ENCODE measurements around the gene PARVB. TPM values are rescaled to one million over a fixed set of nuclear protein-coding genes. Genes with fewer than 3 reads are reported as not detected.

Gene PARVB
- total RNA-seq, 4 donors from 2014 or later, result 10.5 to 25.1 (median 14.6) TPM

DNA sequence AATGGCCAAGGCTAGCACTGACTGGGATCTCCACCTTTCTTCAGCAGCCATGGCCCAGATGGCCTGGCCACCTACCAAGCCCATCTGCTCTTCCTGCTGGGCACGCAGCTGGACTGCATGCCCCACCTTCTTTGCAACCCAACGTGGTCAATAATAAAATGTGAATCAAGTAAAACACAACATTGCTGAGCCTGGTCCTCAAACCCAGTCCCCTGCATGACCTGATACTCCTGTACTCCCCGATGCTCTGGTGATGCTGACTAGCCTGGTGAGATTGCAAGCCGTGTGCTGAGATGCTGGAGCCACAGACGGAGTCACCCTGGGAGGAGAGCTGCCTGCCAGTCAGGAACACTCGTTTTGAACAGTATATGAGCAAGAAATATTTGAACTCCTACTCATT lies 190.7 kb downstream of the PARVB start:
- 86 to 87% methylated on average over 6 of the region's 6 CpGs for WGBS, 2 donors
- TF ChIP-seq, protein P1, sequence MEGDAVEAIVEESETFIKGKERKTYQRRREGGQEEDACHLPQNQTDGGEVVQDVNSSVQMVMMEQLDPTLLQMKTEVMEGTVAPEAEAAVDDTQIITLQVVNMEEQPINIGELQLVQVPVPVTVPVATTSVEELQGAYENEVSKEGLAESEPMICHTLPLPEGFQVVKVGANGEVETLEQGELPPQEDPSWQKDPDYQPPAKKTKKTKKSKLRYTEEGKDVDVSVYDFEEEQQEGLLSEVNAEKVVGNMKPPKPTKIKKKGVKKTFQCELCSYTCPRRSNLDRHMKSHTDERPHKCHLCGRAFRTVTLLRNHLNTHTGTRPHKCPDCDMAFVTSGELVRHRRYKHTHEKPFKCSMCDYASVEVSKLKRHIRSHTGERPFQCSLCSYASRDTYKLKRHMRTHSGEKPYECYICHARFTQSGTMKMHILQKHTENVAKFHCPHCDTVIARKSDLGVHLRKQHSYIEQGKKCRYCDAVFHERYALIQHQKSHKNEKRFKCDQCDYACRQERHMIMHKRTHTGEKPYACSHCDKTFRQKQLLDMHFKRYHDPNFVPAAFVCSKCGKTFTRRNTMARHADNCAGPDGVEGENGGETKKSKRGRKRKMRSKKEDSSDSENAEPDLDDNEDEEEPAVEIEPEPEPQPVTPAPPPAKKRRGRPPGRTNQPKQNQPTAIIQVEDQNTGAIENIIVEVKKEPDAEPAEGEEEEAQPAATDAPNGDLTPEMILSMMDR (IDR thresholded peaks at IDR 0.05), result no peak
- no peak for TF ChIP-seq POLR2A (IDR thresholded peaks at IDR 0.05)
- no peak overlapping the region for H3K4me3 ChIP-seq (ENCODE audit: low read depth, poor library complexity, severe bottlenecking)
- intact Hi-C loops (cut with DNase I; ENCODE audit: low total_unique reads), result no loop called here
- no peak for DNase-seq (ENCODE audit: low spot score in 2 of 2)

DNA sequence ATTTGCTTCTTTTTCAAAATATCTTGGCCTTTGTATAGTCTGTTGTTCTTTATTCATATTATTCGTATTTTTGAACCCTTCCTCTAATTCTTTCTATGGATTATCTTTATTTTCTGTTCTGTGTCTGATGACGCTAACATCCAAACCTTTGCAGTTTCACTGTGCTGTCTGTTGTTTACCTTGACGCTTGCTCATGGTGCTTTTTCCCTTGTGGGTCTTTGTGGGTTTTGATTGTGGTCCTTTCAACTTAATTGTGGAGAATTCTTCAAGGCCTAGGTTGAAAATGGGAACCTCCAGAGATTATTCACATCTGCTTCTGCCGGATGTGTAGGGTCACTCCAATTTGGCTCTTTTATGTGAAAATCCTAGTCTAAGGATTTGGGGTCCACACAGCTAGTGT lies 191.2 kb downstream of the PARVB start:
- no peak for DNase-seq (ENCODE audit: low spot score in 2 of 2)
- intact Hi-C loops (cut with DNase I; ENCODE audit: low total_unique reads), result no loop called here
- H3K4me3 ChIP-seq (ENCODE audit: low read depth, poor library complexity, severe bottlenecking), result no peak overlapping the region
- WGBS, 2 donors, result 90 to 97% methylated on average over 4 of the region's 4 CpGs
- TF ChIP-seq POLR2A (IDR thresholded peaks at IDR 0.05), result no peak
- TF ChIP-seq, protein P1 (IDR thresholded peaks at IDR 0.05), result no peak

DNA sequence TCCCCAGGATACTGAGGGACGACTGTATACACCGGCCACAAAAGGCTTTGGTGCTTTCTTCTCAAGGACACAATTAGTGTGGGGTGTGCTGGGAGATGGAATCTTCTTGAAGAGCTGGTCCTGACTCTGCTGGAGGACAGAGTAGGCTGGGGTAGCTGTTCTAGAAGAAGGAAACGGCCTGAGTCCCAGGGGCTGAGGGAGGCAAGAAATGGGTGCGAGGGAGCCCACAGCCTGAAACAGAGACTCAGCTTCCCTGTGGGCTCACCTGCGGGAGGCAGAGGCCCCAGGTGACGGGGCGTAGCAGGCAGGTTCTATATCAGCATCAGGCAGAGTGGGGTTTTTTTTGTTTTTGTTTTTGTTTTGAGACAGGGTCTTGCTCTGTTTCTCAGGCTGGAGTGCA lies 193.2 kb downstream of the PARVB start:
- intact Hi-C loops (cut with DNase I; ENCODE audit: low total_unique reads), result no loop called here
- peak in 1 of 2 donors; percentile 6 for DNase-seq (ENCODE audit: low spot score in 2 of 2)
- WGBS, 2 donors, result 77 to 90% methylated on average over 7 of the region's 7 CpGs
- no peak for TF ChIP-seq POLR2A (IDR thresholded peaks at IDR 0.05)
- TF ChIP-seq, protein P1 (IDR thresholded peaks at IDR 0.05), result no peak
- no peak overlapping the region for H3K4me3 ChIP-seq (ENCODE audit: low read depth, poor library complexity, severe bottlenecking)

DNA sequence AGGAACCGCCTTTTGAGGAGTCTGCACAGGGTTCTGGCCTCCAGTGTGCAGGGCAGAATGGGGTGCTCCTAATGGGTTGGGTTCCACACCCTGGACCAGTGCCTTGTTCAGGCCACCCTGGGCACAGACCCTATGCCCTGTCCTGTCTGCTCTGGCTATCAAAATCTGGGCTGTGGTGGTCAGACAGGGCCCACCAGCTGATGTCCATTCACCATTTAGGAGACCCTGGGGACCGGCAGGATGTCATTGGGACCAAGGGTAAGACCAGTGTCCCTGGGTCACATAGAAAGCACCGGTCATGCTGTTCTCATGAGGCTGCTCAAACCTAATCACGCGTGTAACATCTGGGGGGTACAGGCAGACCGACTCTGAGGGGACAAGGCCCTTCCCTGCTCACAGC lies 194.0 kb downstream of the PARVB start:
- intact Hi-C loops (cut with DNase I; ENCODE audit: low total_unique reads), result no loop called here
- WGBS, 2 donors, result 83 to 98% methylated on average over 6 of the region's 6 CpGs
- no peak for TF ChIP-seq POLR2A (IDR thresholded peaks at IDR 0.05)
- TF ChIP-seq, protein P1 (IDR thresholded peaks at IDR 0.05), result no peak
- H3K4me3 ChIP-seq (ENCODE audit: low read depth, poor library complexity, severe bottlenecking), result no peak overlapping the region
- no peak for DNase-seq (ENCODE audit: low spot score in 2 of 2)

DNA sequence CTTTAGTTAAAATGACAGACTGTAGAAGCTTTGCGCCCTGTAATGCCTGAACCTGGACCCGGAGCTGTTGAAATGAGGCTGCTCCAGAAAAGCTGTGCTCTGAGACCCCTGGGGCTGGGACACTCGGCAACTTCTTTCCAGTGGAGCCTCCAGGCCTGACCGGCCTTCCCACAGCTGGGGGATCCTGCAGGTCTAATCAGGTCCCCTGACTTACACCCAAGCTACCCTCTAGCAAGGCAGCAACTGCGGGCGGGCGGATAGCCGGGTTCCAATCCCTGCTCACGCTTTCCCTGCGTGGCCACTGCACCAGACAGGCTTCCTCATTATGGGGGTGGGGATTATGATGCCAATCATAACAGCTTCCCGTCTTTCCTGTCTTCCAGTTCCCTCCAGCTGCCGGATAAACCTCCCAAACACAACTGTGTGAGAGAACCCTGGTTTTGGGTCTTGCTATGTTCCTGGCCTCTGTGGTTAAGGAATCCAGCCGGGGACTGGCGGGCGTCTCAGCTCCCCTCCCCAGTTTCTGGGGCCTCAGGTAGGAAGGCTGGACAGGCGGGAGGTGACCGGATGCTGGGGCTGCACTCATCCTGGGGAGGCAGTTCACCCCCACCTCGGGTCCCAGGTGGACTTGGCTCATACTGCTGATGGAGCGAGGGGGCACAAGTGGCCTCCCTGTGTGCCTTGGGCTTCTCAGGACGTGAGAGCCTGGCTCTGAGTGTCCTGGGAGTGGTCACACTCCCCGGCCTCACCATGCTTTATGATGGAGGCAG lies 195.2 kb downstream of the PARVB start:
- intact Hi-C loops (cut with DNase I; ENCODE audit: low total_unique reads), result no loop called here
- H3K4me3 ChIP-seq (ENCODE audit: low read depth, poor library complexity, severe bottlenecking), result no peak overlapping the region
- WGBS, 2 donors, result 70 to 74% methylated on average over 17 to 18 of the region's 21 CpGs
- DNase-seq (ENCODE audit: low spot score in 2 of 2), result peak; percentile 10 to 75
- TF ChIP-seq, protein P1 (IDR thresholded peaks at IDR 0.05), result no peak
- no peak for TF ChIP-seq POLR2A (IDR thresholded peaks at IDR 0.05)
